Endothelial cell of umbilical vein (primary cell): Measurements from ENCODE around the gene ST8SIA1. TPM values are rescaled to one million over a fixed set of nuclear protein-coding genes. Genes with fewer than 3 reads are reported as not detected.

Experiments
- BruUV-seq: library from RNA; stranded (reverse); fragments of 400-500 nt; replicated peaks from 2 replicates; lab custom pipeline; 2021; lab: Mats Ljungman, UMichigan
- CTCF ChIA-PET: fragments of 300-600, 350-600 bp; sonication (Branson Sonifier 250); formaldehyde crosslinking; loops from one replicate; lab custom pipeline; 2021; ENCODE audit warnings: antibody characterized with exemption, inconsistent platforms; lab: Charles Lee
- POLR2A ChIA-PET: fragments of 300-600, 350-600 bp; sonication (Branson Sonifier 250); formaldehyde crosslinking; loops from one replicate; lab custom pipeline; 2021; ENCODE audit warnings: antibody characterized with exemption, inconsistent platforms; lab: Charles Lee
- DNase-seq: peaks from one replicate; pipeline ENCODE4 v3.0.0-alpha.2; 2011; ENCODE audit warnings: low read depth, low spot score
- FAIRE-seq: peaks from 2 replicates; lab custom pipeline; 2011; peaks lifted over from hg19 to GRCh38; lab: Jason Lieb, UNC
- H2AFZ ChIP-seq: 2 replicates; pipeline ENCODE4 v1.6.0; 2012; ENCODE audit warnings: low read depth, low read length, control low read depth, inconsistent platforms
- H3K27ac ChIP-seq: 2 replicates; pipeline ENCODE4 v1.5.1; 2011; ENCODE audit warnings: low read depth, mild to moderate bottlenecking, control low read depth, low read length, moderate library complexity; ENCODE audit not compliant: insufficient read depth
- H3K27me3 ChIP-seq, 2 experiments: 2 replicates each; pipeline versions ENCODE4 v1.6.0 to v1.6.1; 2011; ENCODE audit warnings: low read length in 2 of 2, mixed read lengths in 1 of 2; ENCODE audit not compliant: control insufficient read depth in 2 of 2, insufficient read depth in 2 of 2
- H3K36me3 ChIP-seq, 2 experiments: 2 replicates in 1 of 2; 3 replicates in 1 of 2; pipeline ENCODE4 v1.5.1; 2011; ENCODE audit warnings: low read length in 2 of 2, mild to moderate bottlenecking in 1 of 2, moderate library complexity in 1 of 2; ENCODE audit not compliant: control insufficient read depth in 2 of 2, insufficient read depth in 2 of 2; ENCODE audit errors: extremely low read depth in 1 of 2
- H3K4me1 ChIP-seq: 3 replicates; pipeline ENCODE4 v1.5.1; 2011; ENCODE audit warnings: mild to moderate bottlenecking, low read length; ENCODE audit not compliant: control insufficient read depth, insufficient read depth; ENCODE audit errors: extremely low read depth
- H3K4me2 ChIP-seq: 2 replicates; pipeline ENCODE4 v1.6.1; 2011; ENCODE audit warnings: low read length, control low read depth, mixed read lengths; ENCODE audit not compliant: insufficient read depth
- H3K4me3 ChIP-seq, 3 experiments: fragments of 200-600 bp in 1 of 3; sonication (generic), shearing (Covaris generic) in 1 of 3; replicated peaks in 1 of 3; 2 replicates each; pipeline ENCODE4 v1.5.1; 2011 to 2016; ENCODE audit warnings: control low read depth in 3 of 3, low read length in 3 of 3, mild to moderate bottlenecking in 2 of 3, inconsistent platforms in 1 of 3, low read depth in 1 of 3, moderate library complexity in 1 of 3; ENCODE audit not compliant: insufficient read depth in 1 of 3
- H3K79me2 ChIP-seq: 2 replicates; pipeline ENCODE4 v1.6.0; 2012; ENCODE audit warnings: low read length, inconsistent platforms; ENCODE audit not compliant: control insufficient read depth, insufficient read depth
- H3K9ac ChIP-seq: replicated peaks from 2 replicates; pipeline ENCODE3; 2011; ENCODE audit warnings: low read length, control low read depth; ENCODE audit not compliant: insufficient read depth; ENCODE audit errors: extremely low read depth
- H3K9me1 ChIP-seq: replicated peaks from 3 replicates; pipeline ENCODE4 v1.6.0; 2011; ENCODE audit warnings: mild to moderate bottlenecking, low read length; ENCODE audit not compliant: control insufficient read depth, insufficient read depth; ENCODE audit errors: extremely low read depth
- H3K9me3 ChIP-seq: replicated peaks from 2 replicates; pipeline ENCODE4 v1.5.1; 2012; ENCODE audit warnings: low read length, inconsistent platforms; ENCODE audit not compliant: control insufficient read depth, insufficient read depth
- H4K20me1 ChIP-seq: replicated peaks from 2 replicates; pipeline ENCODE3; 2011; ENCODE audit warnings: mild to moderate bottlenecking, low read length; ENCODE audit not compliant: control insufficient read depth, insufficient read depth; ENCODE audit errors: extremely low read depth
- EZH2 ChIP-seq: IDR thresholded peaks from 2 replicates; pipeline ENCODE4 v1.6.1; 2012; ENCODE audit warnings: borderline replicate concordance, low read depth, mild to moderate bottlenecking, moderate library complexity, low read length, inconsistent platforms; ENCODE audit not compliant: severe bottlenecking
- FOS ChIP-seq: IDR thresholded peaks from 2 replicates; pipeline ENCODE4 v1.6.1; 2011; ENCODE audit warnings: mild to moderate bottlenecking, low read length, moderate library complexity, borderline replicate concordance; ENCODE audit not compliant: insufficient read depth
- GATA2 ChIP-seq: IDR thresholded peaks from 2 replicates; pipeline ENCODE4 v1.7.0; 2011; ENCODE audit warnings: low read depth, mild to moderate bottlenecking, moderate library complexity, mixed read lengths, low read length; ENCODE audit not compliant: insufficient read length, insufficient read depth
- JUN ChIP-seq: IDR thresholded peaks from 2 replicates; pipeline ENCODE4 v1.6.1; 2011; ENCODE audit warnings: borderline replicate concordance, low read depth; ENCODE audit not compliant: insufficient read length, insufficient read depth
- MAX ChIP-seq: IDR thresholded peaks from 2 replicates; pipeline ENCODE4 v1.6.1; 2011; ENCODE audit not compliant: insufficient read depth, insufficient read length
- MYC ChIP-seq: IDR thresholded peaks from one replicate; pipeline ENCODE4 v1.6.1; 2011; ENCODE audit warnings: mild to moderate bottlenecking, low read depth, low read length
- POLR2A ChIP-seq: IDR thresholded peaks from 2 replicates; pipeline ENCODE4 v1.6.1; 2012; ENCODE audit warnings: low read depth, mild to moderate bottlenecking, control low read depth, low read length
- POLR2AphosphoS5 ChIP-seq: IDR thresholded peaks from 2 replicates; pipeline ENCODE4 v1.6.1; 2012; ENCODE audit warnings: low read depth, mild to moderate bottlenecking, control low read depth, low read length, moderate library complexity; ENCODE audit not compliant: insufficient read depth
- dilution Hi-C: fragments of 300-500 bp; cut with MboI; formaldehyde crosslinking; loops from one replicate; pipeline ENCODE4 v1.15.0; 2019; ENCODE audit warnings: low sequenced_read_pairs; ENCODE audit not compliant: extremely low pct_ligation_motif_present
- intact Hi-C: fragments of 100-400 bp; cut with micrococcal nuclease; formaldehyde crosslinking; loops from one replicate; pipeline ENCODE4 v1.10.0; 2022
- polyA plus RNA-seq, 4 experiments: library from polyadenylated mRNA; depleted of rRNA in 3 of 4; stranded (reverse) in 3 of 4; unstranded in 1 of 4; fragments of >200 nt; gene quantifications; 2 replicates each; pipeline versions ENCODE4 v1.2.1 to v1.2.3, GENCODE V29; 2011 to 2012; ENCODE audit warnings: missing spikeins in 1 of 4
- total RNA-seq: library from RNA; stranded (reverse); gene quantifications from 2 replicates; pipeline ENCODE4 v1.2.3, GENCODE V29; 2021
- TF ChIP-seq, protein P1 (sequence below), 2 donors: IDR thresholded peaks; 1 replicate in 1 of 2; 2 replicates in 1 of 2; pipeline ENCODE4 v1.5.1; 2011; ENCODE audit warnings: low read length in 2 of 2, mild to moderate bottlenecking in 2 of 2, moderate library complexity in 2 of 2, control low read depth in 1 of 2, inconsistent platforms in 1 of 2, low read depth in 1 of 2; ENCODE audit not compliant: insufficient read depth in 1 of 2; ENCODE audit errors: extremely low read depth in 1 of 2

The ST8SIA1 gene
- total and polyA plus RNA-seq, 2 donors (not counting 3 experiments of a cell fraction or from before 2014, with no cell fraction given), result not detected

GRCh38 chr12:22310709-22311108 lies 23.8 kb downstream of the ST8SIA1 start:
- Histone ChIP-seq H3K4me2 (no peak overlapping the region), H3K9me1 (no peaks in the 10 kb centered on the region), H3K4me1 (no peaks in the 10 kb centered on the region), H3K79me2 (no peaks in the 10 kb centered on the region), H3K27ac (no peak overlapping the region), H4K20me1 (no peaks in the 10 kb centered on the region), H3K27me3 (peaks cover 9 to 14% of the 10 kb centered on the region in 2 experiments), H3K9me3 (no peaks in the 10 kb centered on the region), H3K9ac (no peak overlapping the region), H2AFZ (no peak overlapping the region), H3K4me3 (no peak overlapping the region), H3K36me3 (no peaks in the 10 kb centered on the region)
- intact Hi-C loops, result no loop called here
- ChIA-PET POLR2A (no interaction called here), CTCF (no interaction called here)
- no peak for TF ChIP-seq POLR2A
- no peak for DNase-seq
- FAIRE-seq, result no peak
- dilution Hi-C loops, result no loop called here
- BruUV-seq, result no TSS peak

DNA sequence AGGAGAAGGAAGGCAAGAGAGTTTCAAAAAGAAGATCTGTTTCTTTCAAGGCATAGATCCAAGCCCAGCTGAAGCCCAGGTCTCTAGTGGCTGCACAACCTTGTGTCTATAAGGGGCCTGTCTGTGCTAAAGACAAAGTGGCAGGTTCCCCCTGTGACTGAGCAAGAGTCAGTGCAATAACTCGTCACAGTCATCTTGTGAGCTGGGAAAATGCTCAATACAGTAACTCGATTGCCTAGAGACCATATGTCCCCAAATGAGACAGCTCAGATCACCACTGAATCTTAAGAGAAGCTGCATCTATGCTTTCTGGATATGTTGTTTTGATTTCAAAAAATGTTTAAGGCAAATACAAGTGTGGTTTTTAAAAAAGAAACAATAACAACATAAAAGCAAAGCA lies 24.2 kb downstream of the ST8SIA1 start:
- POLR2A ChIA-PET, result no interaction called here
- intact Hi-C loops, result no loop called here
- CTCF ChIA-PET, result no interaction called here

More for the DNA sequence above, 24.2 kb downstream of the ST8SIA1 start:
- FAIRE-seq (no peak), DNase-seq (no peak)
- Histone ChIP-seq H3K9me3 (no peaks in the 10 kb centered on the region), H3K4me1 (no peaks in the 10 kb centered on the region), H3K79me2 (no peaks in the 10 kb centered on the region), H3K9me1 (no peaks in the 10 kb centered on the region), H3K9ac (no peak overlapping the region), H3K27me3 (peaks cover 8 to 14% of the 10 kb centered on the region in 2 experiments), H3K27ac (no peak overlapping the region), H3K4me2 (no peak overlapping the region), H2AFZ (no peak overlapping the region), H3K4me3 (no peak overlapping the region), H3K36me3 (no peaks in the 10 kb centered on the region), H4K20me1 (no peaks in the 10 kb centered on the region)
- dilution Hi-C loops, result no loop called here
- no TSS peak for BruUV-seq
- TF ChIP-seq EZH2 (no peak), MAX (no peak), FOS (no peak), POLR2AphosphoS5 (no peak), MYC (no peak), JUN (no peak), POLR2A (no peak), GATA2 (no peak)
- TF ChIP-seq, protein P1, sequence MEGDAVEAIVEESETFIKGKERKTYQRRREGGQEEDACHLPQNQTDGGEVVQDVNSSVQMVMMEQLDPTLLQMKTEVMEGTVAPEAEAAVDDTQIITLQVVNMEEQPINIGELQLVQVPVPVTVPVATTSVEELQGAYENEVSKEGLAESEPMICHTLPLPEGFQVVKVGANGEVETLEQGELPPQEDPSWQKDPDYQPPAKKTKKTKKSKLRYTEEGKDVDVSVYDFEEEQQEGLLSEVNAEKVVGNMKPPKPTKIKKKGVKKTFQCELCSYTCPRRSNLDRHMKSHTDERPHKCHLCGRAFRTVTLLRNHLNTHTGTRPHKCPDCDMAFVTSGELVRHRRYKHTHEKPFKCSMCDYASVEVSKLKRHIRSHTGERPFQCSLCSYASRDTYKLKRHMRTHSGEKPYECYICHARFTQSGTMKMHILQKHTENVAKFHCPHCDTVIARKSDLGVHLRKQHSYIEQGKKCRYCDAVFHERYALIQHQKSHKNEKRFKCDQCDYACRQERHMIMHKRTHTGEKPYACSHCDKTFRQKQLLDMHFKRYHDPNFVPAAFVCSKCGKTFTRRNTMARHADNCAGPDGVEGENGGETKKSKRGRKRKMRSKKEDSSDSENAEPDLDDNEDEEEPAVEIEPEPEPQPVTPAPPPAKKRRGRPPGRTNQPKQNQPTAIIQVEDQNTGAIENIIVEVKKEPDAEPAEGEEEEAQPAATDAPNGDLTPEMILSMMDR (IDR thresholded peaks at IDR 0.05; ENCODE audit: extremely low read depth in 1 of 2, insufficient read depth in 1 of 2, low read depth in 1 of 2, low read length in 2 of 2), result no peak
